ENCODE data around the gene CACNA1B. TPM values are rescaled to one million over a fixed set of nuclear protein-coding genes. Genes with fewer than 3 reads are reported as not detected.

CACNA1B gene
- total RNA-seq, 2 donors from 2014 or later, result 0.19 to 0.42 TPM

GRCh38 chr9:138074516-138074915 lies 196.9 kb downstream of the CACNA1B start:
- intact Hi-C loops (cut with DNase I), result no loop called here
- Histone ChIP-seq H3K27ac (no peak overlapping the region), H3K9me3 (no peaks in the 10 kb centered on the region), H3K36me3 (no peaks in the 10 kb centered on the region), H3K27me3 (no peaks in the 10 kb centered on the region), H3K4me1 (no peaks in the 10 kb centered on the region), H3K9ac (ENCODE audit: low read depth in 2 of 2, low read length in 2 of 2) (no peak overlapping the region), H3K4me3 (no peak overlapping the region)
- TF ChIP-seq CTCF (IDR thresholded peaks at IDR 0.05), result no peak
- DNase-seq, result no peak

- no peak for DNase-seq
Observed at GRCh38 chr9:138075496-138075895, 197.9 kb downstream of the CACNA1B start.

GRCh38 chr9:138075961-138076649 lies 198.5 kb downstream of the CACNA1B start:
- no peak for TF ChIP-seq CTCF (IDR thresholded peaks at IDR 0.05)
- H3K4me1 ChIP-seq, result no peaks in the 10 kb centered on the region
- no peaks in the 10 kb centered on the region for H3K9me3 ChIP-seq
- H3K27me3 ChIP-seq, result no peaks in the 10 kb centered on the region
- H3K4me3 ChIP-seq, result no peak overlapping the region
- H3K36me3 ChIP-seq, result no peaks in the 10 kb centered on the region
- DNase-seq, result no peak
- intact Hi-C loops (cut with DNase I), result no loop called here
- H3K27ac ChIP-seq, result no peak overlapping the region
- no peak overlapping the region for H3K9ac ChIP-seq (ENCODE audit: low read depth in 2 of 2, low read length in 2 of 2)

More at GRCh38 chr9:138075496-138075895, 197.9 kb downstream of the CACNA1B start:
- intact Hi-C loops (cut with DNase I), result no loop called here
- TF ChIP-seq CTCF (IDR thresholded peaks at IDR 0.05), result no peak
- no peaks in the 10 kb centered on the region for H3K27me3 ChIP-seq
- H3K9me3 ChIP-seq, result no peaks in the 10 kb centered on the region
- no peaks in the 10 kb centered on the region for H3K4me1 ChIP-seq
- H3K27ac ChIP-seq, result no peak overlapping the region
- no peaks in the 10 kb centered on the region for H3K36me3 ChIP-seq
- H3K4me3 ChIP-seq, result no peak overlapping the region
- no peak overlapping the region for H3K9ac ChIP-seq (ENCODE audit: low read depth in 2 of 2, low read length in 2 of 2)

GRCh38 chr9:138076650-138077009 lies 199.0 kb downstream of the CACNA1B start:
- Histone ChIP-seq H3K27me3 (no peaks in the 10 kb centered on the region), H3K36me3 (no peaks in the 10 kb centered on the region), H3K4me3 (no peak overlapping the region), H3K9ac (ENCODE audit: low read depth in 2 of 2, low read length in 2 of 2) (no peak overlapping the region), H3K27ac (no peak overlapping the region), H3K9me3 (no peaks in the 10 kb centered on the region), H3K4me1 (no peaks in the 10 kb centered on the region)
- intact Hi-C loops (cut with DNase I), result no loop called here
- no peak for DNase-seq
- no peak for TF ChIP-seq CTCF (IDR thresholded peaks at IDR 0.05)

- intact Hi-C loops (cut with DNase I), result no loop called here
- DNase-seq, result no peak
Observed at GRCh38 chr9:138077126-138077525, 199.5 kb downstream of the CACNA1B start.

More at GRCh38 chr9:138077126-138077525, 199.5 kb downstream of the CACNA1B start:
- TF ChIP-seq CTCF (IDR thresholded peaks at IDR 0.05), result no peak
- Histone ChIP-seq H3K27ac (no peak overlapping the region), H3K4me3 (no peak overlapping the region), H3K9me3 (no peaks in the 10 kb centered on the region), H3K27me3 (no peaks in the 10 kb centered on the region), H3K9ac (ENCODE audit: low read depth in 2 of 2, low read length in 2 of 2) (no peak overlapping the region), H3K4me1 (no peaks in the 10 kb centered on the region), H3K36me3 (no peaks in the 10 kb centered on the region)

All from colonic mucosa (tissue), 4 donors.